Kidney capillary endothelial cell (primary cell): ENCODE results near the gene PEX3.

Experiments used
- DNase-seq: peaks from one replicate; pipeline ENCODE4 v3.0.0-alpha.2; 2018; ENCODE audit warnings: low spot score

The PEX3 gene, protein sequence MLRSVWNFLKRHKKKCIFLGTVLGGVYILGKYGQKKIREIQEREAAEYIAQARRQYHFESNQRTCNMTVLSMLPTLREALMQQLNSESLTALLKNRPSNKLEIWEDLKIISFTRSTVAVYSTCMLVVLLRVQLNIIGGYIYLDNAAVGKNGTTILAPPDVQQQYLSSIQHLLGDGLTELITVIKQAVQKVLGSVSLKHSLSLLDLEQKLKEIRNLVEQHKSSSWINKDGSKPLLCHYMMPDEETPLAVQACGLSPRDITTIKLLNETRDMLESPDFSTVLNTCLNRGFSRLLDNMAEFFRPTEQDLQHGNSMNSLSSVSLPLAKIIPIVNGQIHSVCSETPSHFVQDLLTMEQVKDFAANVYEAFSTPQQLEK

GRCh38 chr6:143450453-143451371 lies at the start of gene PEX3, which contains the start of gene ADAT2:
Gene PEX3 (plus strand): TSS chr6:143450805. CDS start chr6:143451043, 238 bp downstream.
Gene ADAT2 (minus strand): TSS chr6:143450695. CDS start chr6:143450658, 37 bp downstream.
- peak; percentile 92 for DNase-seq

GRCh38 chr6:143401068-143401446 lies 49.5 kb upstream of the PEX3 start:
- no peak for DNase-seq

DNA sequence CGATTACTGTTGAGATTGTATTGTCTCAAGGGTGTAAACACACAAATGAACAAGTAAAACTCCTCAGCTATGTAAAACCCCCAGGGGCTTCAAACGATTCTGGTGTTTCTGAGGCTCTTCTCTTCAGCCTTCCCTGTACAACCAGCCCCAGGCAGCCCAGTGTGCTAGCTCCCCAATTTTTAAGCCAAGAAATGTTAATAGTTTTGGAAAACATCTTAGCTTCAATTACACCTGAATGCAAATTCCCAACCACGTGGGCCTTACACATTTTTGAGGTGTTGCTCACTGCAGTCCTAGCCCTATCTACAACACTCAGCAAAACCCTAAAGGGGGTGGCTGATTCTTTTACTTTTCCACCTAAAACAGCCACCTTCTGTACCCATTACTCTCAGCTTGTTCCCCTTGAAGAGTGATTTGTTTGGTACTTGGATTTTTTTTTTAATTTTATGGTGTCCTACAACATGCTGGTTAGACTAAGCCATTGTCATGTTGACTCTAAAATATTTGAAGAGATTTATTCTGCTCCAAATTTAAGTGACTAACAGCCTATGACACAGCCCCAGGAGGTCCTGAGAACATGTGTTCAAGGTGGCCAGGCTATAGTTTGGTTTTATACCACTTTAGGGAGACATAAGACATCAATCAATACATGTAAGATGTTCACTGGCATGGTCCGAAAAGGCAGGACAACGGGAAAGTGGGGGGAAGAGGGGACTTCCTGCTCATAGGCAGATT lies 48.8 kb upstream of the PEX3 start:
- DNase-seq, result no peak

GRCh38 chr6:143402721-143403336 lies 47.8 kb upstream of the PEX3 start:
- no peak for DNase-seq

- DNase-seq, result no peak
Observed at GRCh38 chr6:143405373-143406154, 45.0 kb upstream of the PEX3 start.

DNA sequence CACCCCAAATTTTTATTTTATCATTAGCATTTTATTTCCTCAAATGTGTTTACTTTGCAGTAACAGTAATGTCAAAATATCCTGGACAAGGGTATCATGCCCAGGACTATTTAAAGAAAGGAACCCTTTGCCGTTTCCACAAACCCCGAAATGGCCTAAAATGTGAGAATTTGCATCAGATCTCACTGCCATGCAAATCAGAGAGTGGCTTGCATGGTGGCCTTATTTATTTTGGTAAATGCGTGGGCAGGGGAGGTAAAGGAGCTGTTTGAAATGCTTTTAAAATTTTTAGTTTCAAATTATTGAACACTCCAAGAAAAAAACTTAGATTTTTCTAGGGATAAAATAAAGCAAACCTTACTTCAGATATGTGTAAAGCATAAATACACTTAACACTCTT lies 43.9 kb upstream of the PEX3 start:
- no peak for DNase-seq

- no peak for DNase-seq
Observed at GRCh38 chr6:143408151-143408786, 42.3 kb upstream of the PEX3 start.

- no peak for DNase-seq
Observed at GRCh38 chr6:143408787-143409162, 41.8 kb upstream of the PEX3 start.

DNA sequence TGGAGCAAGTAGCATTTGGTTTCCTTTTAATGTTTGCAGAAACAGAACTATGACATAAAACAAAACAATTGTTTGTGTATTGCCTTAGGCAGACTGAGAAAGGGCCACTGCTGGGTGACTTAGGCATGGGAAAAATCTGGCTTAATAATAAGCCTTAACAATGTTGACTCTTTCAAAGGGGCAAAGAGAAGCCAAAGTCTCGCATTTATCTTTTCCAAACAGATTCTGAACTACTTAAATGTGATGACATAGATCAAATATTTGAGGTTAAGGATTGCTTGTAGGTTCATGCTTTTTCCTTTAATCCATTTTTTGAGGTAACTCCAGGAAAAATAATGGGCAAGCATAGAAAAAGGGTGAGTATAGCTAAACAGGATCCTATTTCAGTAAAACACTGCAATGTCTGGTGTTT lies 39.7 kb upstream of the PEX3 start:
- no peak for DNase-seq

DNA sequence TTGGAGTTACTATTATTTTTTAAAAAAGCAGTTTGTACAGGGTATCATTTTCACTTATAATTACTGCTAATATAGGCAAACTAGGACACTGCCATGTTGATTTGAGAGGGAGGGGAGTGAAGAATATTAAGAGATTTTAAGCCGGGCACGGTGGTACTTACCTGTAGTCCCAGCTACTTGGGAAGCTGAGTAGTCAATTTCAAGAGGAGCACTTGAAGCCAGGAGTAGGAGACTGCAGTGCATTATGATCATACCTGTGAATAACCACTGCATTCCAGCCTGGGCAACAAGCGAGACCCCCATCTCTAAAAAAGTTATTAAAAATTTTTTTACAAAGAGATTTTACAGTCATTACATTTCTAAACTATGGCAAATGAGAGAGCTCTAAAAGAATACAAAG lies 35.8 kb upstream of the PEX3 start:
- no peak for DNase-seq

GRCh38 chr6:143419526-143419925 lies 31.1 kb upstream of the PEX3 start:
- no peak for DNase-seq

DNA sequence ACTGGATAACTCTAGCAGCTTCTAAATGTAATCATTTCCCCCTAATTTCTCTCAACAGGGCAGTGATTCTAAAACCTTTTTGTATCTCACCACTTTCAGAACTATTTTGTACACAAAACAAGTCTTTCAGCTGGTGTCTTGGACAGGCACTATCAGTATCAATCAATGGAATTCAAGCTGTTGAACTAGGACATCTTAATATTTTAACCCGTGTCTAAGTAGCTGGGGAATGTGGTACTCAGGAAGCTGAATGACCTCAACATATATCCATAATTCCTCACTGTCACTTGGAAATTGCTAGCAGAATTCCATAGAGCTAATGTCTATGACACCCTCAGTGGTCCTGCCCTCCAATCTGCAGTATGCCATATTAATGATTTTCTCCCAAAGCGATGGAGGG lies 24.6 kb upstream of the PEX3 start:
- DNase-seq, result no peak

DNA sequence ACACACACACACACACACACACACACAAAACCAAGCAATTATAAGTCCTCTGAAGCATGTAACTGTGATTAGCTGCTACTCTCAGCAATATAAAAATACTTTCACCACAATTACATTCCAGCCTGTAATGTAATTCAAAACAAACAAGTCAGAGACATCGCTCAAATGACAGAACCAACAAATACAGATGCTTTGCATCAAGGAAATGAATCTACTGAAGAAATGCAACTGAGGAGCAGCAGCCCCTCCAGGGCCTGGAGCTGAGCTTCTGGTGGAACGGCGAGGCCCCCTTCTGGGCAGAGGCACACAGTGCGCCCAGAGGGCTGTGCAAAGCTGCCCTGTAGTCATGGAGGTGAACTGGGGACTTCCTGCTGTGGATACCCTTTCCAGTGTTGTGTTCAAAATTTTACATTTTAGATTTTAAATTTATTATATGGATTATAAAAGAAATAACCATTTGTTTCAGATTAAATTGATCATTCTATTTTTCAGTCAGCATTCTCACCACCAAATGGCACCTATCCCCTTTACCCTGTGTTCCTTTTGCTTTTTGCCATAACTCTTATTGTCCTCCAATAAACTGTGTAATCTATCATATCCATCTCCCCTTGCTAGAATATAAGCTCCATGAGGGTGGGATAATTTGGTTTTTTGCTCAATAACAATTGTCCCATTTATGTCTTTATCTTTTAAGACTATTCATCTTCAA lies 23.3 kb upstream of the PEX3 start:
- DNase-seq, result peak; percentile 76

DNA sequence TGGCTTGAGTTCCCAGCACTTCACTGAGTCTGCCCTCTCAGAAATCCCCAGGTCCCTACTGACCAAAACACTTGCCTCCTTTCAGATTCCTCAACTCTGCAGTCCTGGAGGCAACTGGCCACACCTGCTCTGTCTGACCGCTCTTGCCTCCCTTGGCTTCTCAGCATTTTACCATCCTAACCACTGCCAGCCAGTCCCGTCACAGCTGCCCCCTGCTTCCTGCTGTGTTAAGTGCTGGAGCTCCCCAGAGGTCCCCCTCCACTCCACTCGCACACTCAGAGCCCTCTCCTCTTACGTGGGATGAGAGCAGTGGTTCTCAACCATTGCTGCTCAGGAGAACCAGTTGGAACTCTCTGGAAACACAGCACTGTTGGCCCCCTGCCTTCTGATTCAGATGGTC lies 20.6 kb upstream of the PEX3 start:
- no peak for DNase-seq

GRCh38 chr6:143431226-143431625 lies 19.4 kb upstream of the PEX3 start:
- DNase-seq, result no peak

GRCh38 chr6:143432588-143432987 lies 18.0 kb upstream of the PEX3 start:
- DNase-seq, result no peak

GRCh38 chr6:143441010-143441409 lies 9.6 kb upstream of the PEX3 start:
- no peak for DNase-seq

GRCh38 chr6:143441680-143442545 lies 8.7 kb upstream of the PEX3 start:
- DNase-seq, result no peak

- no peak for DNase-seq
Observed at GRCh38 chr6:143443096-143443495, 7.5 kb upstream of the PEX3 start.
